Heart right ventricle (tissue), 16 donors: ENCODE results near the gene AHNAK. TPM values are rescaled to one million over a fixed set of nuclear protein-coding genes. Genes with fewer than 3 reads are reported as not detected.

Experiments used
- ATAC-seq, 8 donors: fragments of 200-7000 bp; cut with Tn5 transposase; one replicate each; pipeline ENCODE4 v1.9.1; 2020; ENCODE audit warnings: mild to moderate bottlenecking in 8 of 8, moderate library complexity in 8 of 8, moderate number of reproducible peaks in 1 of 8
- DNase-seq, 2 donors: peaks; one replicate each; pipeline ENCODE4 v3.0.0-alpha.2; 2020
- H3K27ac ChIP-seq, 10 donors: fragments of 200-600 bp; sonication (generic) in 2 of 10; one replicate each; pipeline versions ENCODE4 v1.5.0 to v1.8.0; 2020 to 2022; ENCODE audit warnings: mild to moderate bottlenecking in 3 of 10
- H3K27me3 ChIP-seq, 7 donors: fragments of 200-600 bp; one replicate each; pipeline ENCODE4 v1.8.0; 2021 to 2022; ENCODE audit warnings: mild to moderate bottlenecking in 2 of 7
- H3K36me3 ChIP-seq, 9 donors: fragments of 200-600 bp; sonication (generic) in 1 of 9; one replicate each; pipeline versions ENCODE4 v1.5.0 to v1.8.0; 2020 to 2022; ENCODE audit warnings: mild to moderate bottlenecking in 2 of 9
- H3K4me1 ChIP-seq, 9 donors: fragments of 200-600 bp; sonication (generic) in 1 of 9; one replicate each; pipeline versions ENCODE4 v1.5.0 to v1.8.0; 2020 to 2022; ENCODE audit warnings: mild to moderate bottlenecking in 4 of 9
- H3K4me3 ChIP-seq, 10 donors: fragments of 200-600 bp; sonication (generic) in 2 of 10; one replicate each; pipeline versions ENCODE4 v1.5.0 to v1.8.0; 2020 to 2022; ENCODE audit warnings: mild to moderate bottlenecking in 7 of 10, moderate library complexity in 2 of 10
- H3K9me3 ChIP-seq, 11 donors: fragments of 200-600 bp in 10 of 11; sonication (generic) in 2 of 11; one replicate each; pipeline versions ENCODE4 v1.5.0 to v1.8.0; 2013 to 2022; ENCODE audit warnings: mild to moderate bottlenecking in 2 of 11, control low read depth in 1 of 11, moderate library complexity in 1 of 11
- WGBS, 2 donors: extraction: QIAGEN DNeasy Blood & Tissue Kit; methylation state at CpG; one replicate each; pipeline ENCODE4 v1.1.7; 2013; ENCODE audit warnings: inconsistent platforms in 1 of 2; 5-methylcytosine and 5-hydroxymethylcytosine counted together
- intact Hi-C, 10 donors: fragments of 100-400 bp; cut with DNase I; formaldehyde crosslinking; loops; one replicate each; pipeline versions ENCODE4 v1.11.1 to v1.14.2; 2022
- polyA plus RNA-seq, 2 donors: library from polyadenylated mRNA; stranded (reverse); fragments of 200-250 nt; gene quantifications; one replicate each; pipeline ENCODE4 v1.2.3, GENCODE V29; 2013
- total RNA-seq, 10 donors: library from RNA; stranded (reverse); fragmentation: NEBNext Ultra II Directional in 3 of 10; extraction: Animal tissue kit (Norgen Biotek cat#: 25700) in 3 of 10; gene quantifications; one replicate each; pipeline versions ENCODE4 v1.2.1 to v1.2.4, GENCODE V29; 2021 to 2023
- TF ChIP-seq, protein P1 (sequence below), 9 donors: fragments of 200-600 bp; sonication (generic) in 2 of 9; IDR thresholded peaks; one replicate each; pipeline versions ENCODE4 v1.5.0 to v1.8.0; 2021 to 2022; ENCODE audit warnings: antibody characterized with exemption in 9 of 9, mild to moderate bottlenecking in 5 of 9, moderate library complexity in 1 of 9
- donor health status: Arrhythmogenic right ventricular cardiomyopathy.
- donor health status: ischemic (EF 13 %, LVEDD 7.1; RV severe dilation, severe dysfunction).
- donor health status: healthy with polysubstance abuse.
- donor health status: DM: no; HTN: yes; CAD: no.
- donor health status: DM: no; HTN: no; CAD: no.
- donor health status: ischemic (EF 25% LVEDD 6.9; RV normal size, moderate dysfunction).
- donor health status: ischemic (EF 25% LVEDD 5.7; RV mildly dilated, moderate dysfunction).
- donor health status: healthy.
- donor health status: DM: yes; HTN: yes; CAD: no.
- donor health status: Ischemic cardiomyopathy.
- donor health status: ischemic (EF 35%, LVEDD 5.7; RV mildly dilated, moderate dysfunction).
- donor health status: nonischemic (EF 11% LVEDD 7.7; RV severe dilation, severe dysfunction).
- donor health status: DM: yes; HTN: yes; CAD: no.
- donor health status: PGD.
- donor health status: ischemic (EF 29% LVEDD 5.4; RV normal size, mild dysfunction).
- donor health status: nonischemic (EF 23%, LVEDD 6.1; RV moderate dilation, normal function).

AHNAK gene
- total and polyA plus RNA-seq, 12 donors: 101 to 447 (median 366) TPM

DNA sequence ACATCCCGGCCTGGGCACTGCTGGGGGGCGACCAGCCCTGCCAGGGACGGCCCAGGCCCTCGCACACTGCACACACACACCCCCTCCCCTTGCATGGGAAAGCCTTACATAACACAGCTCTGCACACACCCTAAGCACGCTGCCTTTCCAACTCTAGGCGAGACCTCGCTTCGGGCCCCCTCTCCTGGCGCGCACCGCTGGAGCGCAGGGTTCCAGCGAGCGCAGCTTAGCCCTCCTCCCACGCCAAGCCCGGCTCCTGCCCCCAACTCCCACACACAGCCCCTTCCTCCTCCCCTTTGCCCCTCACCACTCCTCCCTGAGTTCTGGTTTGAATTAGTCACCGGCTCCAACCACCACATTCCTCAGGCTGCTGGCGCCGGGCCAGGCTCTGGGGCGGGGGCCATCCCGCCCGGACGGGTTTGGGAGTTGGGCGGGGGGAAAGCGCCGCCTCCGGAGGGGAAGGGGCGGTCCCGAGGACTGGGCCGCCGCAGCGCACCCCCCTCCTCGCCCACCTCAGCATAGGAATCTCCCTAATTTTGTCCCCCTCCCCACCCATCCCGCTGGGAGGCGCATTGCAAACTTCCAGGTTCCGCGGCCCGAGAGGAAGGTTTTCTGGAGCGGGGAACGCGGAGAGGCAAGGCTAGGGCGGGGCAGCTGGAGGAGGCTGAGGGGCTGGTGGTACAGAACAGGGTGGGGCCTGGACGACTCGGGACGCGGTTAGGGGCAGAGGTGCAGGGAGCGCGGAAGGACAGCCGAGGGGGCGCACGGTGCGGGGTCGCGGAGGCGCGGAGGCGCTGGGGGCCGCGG lies 966 bp downstream of the AHNAK start:
- intact Hi-C loops: loop anchor here in 4 of 10 donors (1.0 to 10.0 kb wide), 5 partner anchors 37 to 151 kb away; partner anchors contain the start of gene TUT1 (in 2 of the 4)
- Histone ChIP-seq H3K9me3 (no peaks in the 10 kb centered on the region), H3K27ac (peak overlapping the region; percentile 98 to 100 (median 100)), H3K4me3 (peak overlapping the region; percentile 72 to 100 (median 99)), H3K27me3 (peaks cover 0 to 6% (median 0%) of the 10 kb centered on the region in 7 donors), H3K4me1 (peaks cover 33 to 80% (median 68%) of the 10 kb centered on the region in 9 donors), H3K36me3 (peaks cover 0 to 3% (median 0%) of the 10 kb centered on the region in 9 donors)
- ATAC-seq (peak; percentile 58 to 77 (median 74)), DNase-seq (peak; percentile 96 to 97)
- TF ChIP-seq, protein P1, sequence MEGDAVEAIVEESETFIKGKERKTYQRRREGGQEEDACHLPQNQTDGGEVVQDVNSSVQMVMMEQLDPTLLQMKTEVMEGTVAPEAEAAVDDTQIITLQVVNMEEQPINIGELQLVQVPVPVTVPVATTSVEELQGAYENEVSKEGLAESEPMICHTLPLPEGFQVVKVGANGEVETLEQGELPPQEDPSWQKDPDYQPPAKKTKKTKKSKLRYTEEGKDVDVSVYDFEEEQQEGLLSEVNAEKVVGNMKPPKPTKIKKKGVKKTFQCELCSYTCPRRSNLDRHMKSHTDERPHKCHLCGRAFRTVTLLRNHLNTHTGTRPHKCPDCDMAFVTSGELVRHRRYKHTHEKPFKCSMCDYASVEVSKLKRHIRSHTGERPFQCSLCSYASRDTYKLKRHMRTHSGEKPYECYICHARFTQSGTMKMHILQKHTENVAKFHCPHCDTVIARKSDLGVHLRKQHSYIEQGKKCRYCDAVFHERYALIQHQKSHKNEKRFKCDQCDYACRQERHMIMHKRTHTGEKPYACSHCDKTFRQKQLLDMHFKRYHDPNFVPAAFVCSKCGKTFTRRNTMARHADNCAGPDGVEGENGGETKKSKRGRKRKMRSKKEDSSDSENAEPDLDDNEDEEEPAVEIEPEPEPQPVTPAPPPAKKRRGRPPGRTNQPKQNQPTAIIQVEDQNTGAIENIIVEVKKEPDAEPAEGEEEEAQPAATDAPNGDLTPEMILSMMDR (IDR thresholded peaks at IDR 0.05): peak in 4 of 9 donors; percentile 13 to 30 (median 16)
- WGBS, 2 donors: 0 to 1% methylated on average over 48 to 59 of the region's 59 CpGs

DNA sequence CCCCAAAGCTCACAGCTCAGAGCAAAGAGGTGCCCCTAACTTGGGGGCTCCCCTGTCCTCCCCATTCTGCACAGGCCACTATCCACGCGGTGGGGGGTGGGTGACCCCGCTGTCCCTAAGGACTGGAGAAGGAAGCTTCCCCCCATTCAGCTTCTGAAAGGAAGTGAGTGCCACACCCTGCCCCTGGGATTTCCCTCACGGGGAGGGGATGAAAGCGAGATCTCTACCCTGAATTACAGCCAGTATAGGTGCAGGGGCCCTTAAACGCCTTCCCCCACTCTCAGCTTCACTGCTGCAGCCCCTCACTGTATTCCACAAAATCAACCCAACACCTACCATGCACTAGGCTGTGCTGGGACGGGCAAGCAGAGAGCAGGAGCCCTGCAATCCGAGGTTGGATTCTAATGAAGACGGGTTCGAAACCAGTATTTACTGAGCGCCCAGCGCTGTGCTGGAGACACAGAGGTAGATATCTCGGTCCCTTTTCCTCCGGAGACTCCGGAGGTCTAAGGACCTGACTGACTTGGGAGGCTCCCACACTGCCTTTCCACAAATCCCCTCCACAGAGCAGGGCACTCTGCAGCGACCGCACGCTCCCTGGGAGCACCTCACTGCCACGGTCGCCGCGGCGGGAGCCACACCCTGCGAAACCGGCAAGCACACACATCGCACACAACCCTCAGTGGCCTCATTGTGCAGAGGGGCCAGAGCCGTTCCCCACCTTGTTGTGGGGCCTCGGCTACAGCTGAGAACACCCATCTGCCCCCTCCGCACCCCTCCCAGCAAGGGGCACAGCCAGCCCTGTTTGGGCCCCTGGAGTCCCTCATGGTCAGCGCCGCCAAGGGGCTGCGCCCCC lies 1.8 kb downstream of the AHNAK start:
- Histone ChIP-seq H3K27me3 (peaks cover 0 to 6% (median 0%) of the 10 kb centered on the region in 7 donors), H3K27ac (peak overlapping the region; percentile 98 to 100 (median 100)), H3K4me3 (peak overlapping the region; percentile 72 to 100 (median 99)), H3K36me3 (peaks cover 0 to 3% (median 0%) of the 10 kb centered on the region in 9 donors), H3K9me3 (no peaks in the 10 kb centered on the region), H3K4me1 (peaks cover 41 to 82% (median 74%) of the 10 kb centered on the region in 9 donors)
- intact Hi-C loops: loop anchor here in 9 of 10 donors (2.0 to 10.0 kb wide), 9 partner anchors 38 to 150 kb away; partner anchors contain the start of gene TUT1 (in 1 of the 9)
- DNase-seq: peak; percentile 48 to 68
- WGBS, 2 donors: 1 to 2% methylated on average over 31 to 32 of the region's 32 CpGs
- TF ChIP-seq, protein P1 (IDR thresholded peaks at IDR 0.05): no peak
- peak in 3 of 8 donors; percentile 3 to 11 (median 9) for ATAC-seq

DNA sequence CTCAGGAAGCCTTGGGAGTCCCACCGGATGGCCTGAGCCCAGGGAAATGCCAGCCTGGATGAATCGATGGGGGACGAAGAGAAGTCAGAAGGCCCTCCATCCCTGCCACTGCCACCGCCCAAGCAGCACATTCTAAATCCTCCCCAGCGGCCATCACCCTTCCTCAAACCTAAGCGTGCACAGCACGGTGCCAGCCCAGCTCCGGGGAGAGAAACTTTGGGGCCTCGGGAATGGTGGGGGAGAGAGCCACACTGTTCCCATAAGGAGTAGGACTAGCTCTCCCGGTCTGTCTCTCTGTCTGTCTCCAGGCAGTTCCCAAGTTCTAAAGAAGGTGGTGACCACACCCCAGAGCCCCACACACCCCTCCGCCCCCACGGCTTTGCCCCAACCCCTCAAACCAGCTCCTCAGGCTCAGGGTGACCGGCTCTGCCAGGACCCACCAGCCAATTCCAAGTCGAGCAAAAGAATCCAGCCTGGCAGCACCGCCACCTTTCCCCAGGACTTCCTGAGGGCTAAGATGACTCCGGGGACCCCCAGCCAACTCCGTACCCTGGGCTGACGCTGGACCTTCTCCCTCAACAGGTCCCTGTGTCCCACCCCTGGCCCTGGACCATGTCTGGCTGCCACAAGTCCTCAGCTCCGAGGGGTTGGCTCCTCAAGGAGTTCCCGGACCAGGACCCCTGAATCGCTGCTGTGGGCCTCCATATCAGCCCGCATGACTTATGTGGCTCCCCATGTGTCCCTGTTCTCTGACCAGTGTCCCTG lies 2.7 kb downstream of the AHNAK start:
- TF ChIP-seq, protein P1 (IDR thresholded peaks at IDR 0.05): no peak
- peak overlapping the region; percentile 72 to 100 (median 99) for H3K4me3 ChIP-seq
- ATAC-seq (no peak), DNase-seq (no peak)
- WGBS, 2 donors: 6 to 9% methylated on average over 22 of the region's 22 CpGs
- peaks cover 0 to 6% (median 0%) of the 10 kb centered on the region in 7 donors for H3K27me3 ChIP-seq
- no peaks in the 10 kb centered on the region for H3K9me3 ChIP-seq
- peaks cover 46 to 82% (median 74%) of the 10 kb centered on the region in 9 donors for H3K4me1 ChIP-seq
- H3K36me3 ChIP-seq: peaks cover 0 to 8% (median 0%) of the 10 kb centered on the region in 9 donors
- H3K27ac ChIP-seq: peak overlapping the region; percentile 98 to 100 (median 100)
- intact Hi-C loops: loop anchor here (1.0 to 10.0 kb wide), 14 partner anchors 13 to 149 kb away; no protein-coding TSS in a partner anchor
